H1 (cell line): ENCODE results near the gene TXLNA. TPM values are rescaled to one million over a fixed set of nuclear protein-coding genes. Genes with fewer than 3 reads are reported as not detected.

ENCODE experiments used
- CTCF ChIA-PET: fragments of 300-600 bp; sonication (Branson Sonifier 250); formaldehyde crosslinking; loops from one replicate; lab custom pipeline; 2021; ENCODE audit not compliant: partially characterized antibody; lab: Charles Lee
- POLR2A ChIA-PET: fragments of 300-600 bp; sonication (Branson Sonifier 250); formaldehyde crosslinking; loops from one replicate; lab custom pipeline; 2021; ENCODE audit warnings: inconsistent platforms; ENCODE audit not compliant: partially characterized antibody; lab: Charles Lee
- DNase-seq, 2 experiments: peaks; one replicate each; pipeline versions ENCODE4 v3.0.0 to v3.0.0-alpha.2; 2010 to 2022; ENCODE audit warnings: low spot score in 2 of 2, low read depth in 1 of 2, mixed read lengths in 1 of 2
- FAIRE-seq: peaks from 2 replicates; lab custom pipeline; 2011; peaks lifted over from hg19 to GRCh38; lab: Jason Lieb, UNC
- H2AFZ ChIP-seq: 2 replicates; pipeline ENCODE4 v1.8.1; 2012; ENCODE audit warnings: low read length, inconsistent platforms
- H2AK5ac ChIP-seq: 2 replicates; pipeline ENCODE4 v1.6.1; 2013; ENCODE audit warnings: low read depth, low read length
- H2BK120ac ChIP-seq: replicated peaks from 2 replicates; pipeline ENCODE3; 2013; ENCODE audit warnings: low read depth, low read length, inconsistent platforms
- H2BK12ac ChIP-seq: 2 replicates; pipeline ENCODE4 v1.6.1; 2013; ENCODE audit warnings: low read depth, low read length
- H2BK15ac ChIP-seq: 2 replicates; pipeline ENCODE4 v1.6.1; 2013; ENCODE audit warnings: low read length
- H2BK20ac ChIP-seq: 2 replicates; pipeline ENCODE4 v1.6.1; 2013; ENCODE audit warnings: low read length
- H2BK5ac ChIP-seq: 2 replicates; pipeline ENCODE4 v1.6.1; 2013; ENCODE audit warnings: low read depth, low read length
- H3K14ac ChIP-seq: 2 replicates; pipeline ENCODE4 v1.6.1; 2013; ENCODE audit warnings: inconsistent platforms; ENCODE audit not compliant: insufficient read length
- H3K18ac ChIP-seq: 2 replicates; pipeline ENCODE4 v1.6.1; 2013; ENCODE audit warnings: low read length; ENCODE audit errors: extremely low read depth
- H3K23ac ChIP-seq: 2 replicates; pipeline ENCODE4 v1.6.1; 2013; ENCODE audit warnings: inconsistent platforms; ENCODE audit not compliant: insufficient read length
- H3K23me2 ChIP-seq: 2 replicates; pipeline ENCODE4 v1.6.1; 2013; ENCODE audit warnings: low read depth, low read length
- H3K27ac ChIP-seq: 2 replicates; pipeline ENCODE4 v1.6.1; 2011; ENCODE audit warnings: low read depth, low read length, inconsistent platforms
- H3K27me3 ChIP-seq, 4 experiments: replicated peaks in 1 of 4; 1 replicate in 1 of 4; 2 replicates in 3 of 4; pipeline versions ENCODE4 v1.6.1 to v1.8.1; 2011 to 2013; ENCODE audit warnings: low read length in 3 of 4, mild to moderate bottlenecking in 3 of 4, inconsistent platforms in 2 of 4, mixed read lengths in 2 of 4, moderate library complexity in 1 of 4; ENCODE audit not compliant: control insufficient read depth in 3 of 4, insufficient read depth in 3 of 4; ENCODE audit errors: extremely low read depth in 1 of 4
- H3K36me3 ChIP-seq, 4 experiments: 2 replicates each; pipeline versions ENCODE4 v1.6.1 to v1.8.1; 2011 to 2013; ENCODE audit warnings: mild to moderate bottlenecking in 4 of 4, low read length in 3 of 4, moderate library complexity in 2 of 4, control low read depth in 1 of 4, inconsistent platforms in 1 of 4; ENCODE audit not compliant: insufficient read depth in 4 of 4, control insufficient read depth in 2 of 4
- H3K4ac ChIP-seq: replicated peaks from 2 replicates; pipeline ENCODE3; 2013; ENCODE audit warnings: low read length, low read depth, mixed read lengths, inconsistent platforms; ENCODE audit not compliant: insufficient read length
- H3K4me1 ChIP-seq, 4 experiments: replicated peaks in 1 of 4; 1 replicate in 1 of 4; 2 replicates in 3 of 4; pipeline versions ENCODE4 v1.6.1 to v1.8.1; 2011 to 2013; ENCODE audit warnings: low read length in 3 of 4, inconsistent platforms in 2 of 4, mixed read lengths in 1 of 4; ENCODE audit not compliant: insufficient read depth in 4 of 4, control insufficient read depth in 3 of 4
- H3K4me2 ChIP-seq, 2 experiments: 2 replicates each; pipeline versions ENCODE4 v1.6.1 to v1.8.1; 2011 to 2013; ENCODE audit warnings: low read depth in 2 of 2, low read length in 2 of 2, control low read depth in 1 of 2, inconsistent platforms in 1 of 2, mild to moderate bottlenecking in 1 of 2; ENCODE audit not compliant: insufficient read depth in 1 of 2
- H3K4me3 ChIP-seq, 4 experiments: fragments of 200-600, 300-600 bp in 1 of 4; sonication (generic), shearing (Covaris generic), sonication (Bioruptor Twin) in 1 of 4; 2 replicates each; pipeline versions ENCODE4 v1.5.1 to v1.8.1; 2011 to 2016; ENCODE audit warnings: low read length in 4 of 4, low read depth in 3 of 4, control low read depth in 2 of 4, inconsistent platforms in 2 of 4, mild to moderate bottlenecking in 2 of 4, mixed read lengths in 1 of 4, moderate library complexity in 1 of 4; ENCODE audit not compliant: insufficient read depth in 2 of 4; ENCODE audit errors: extremely low read depth in 1 of 4
- H3K56ac ChIP-seq: replicated peaks from 2 replicates; pipeline ENCODE3; 2013; ENCODE audit warnings: low read depth, mild to moderate bottlenecking, mixed read lengths, low read length, inconsistent platforms; ENCODE audit not compliant: insufficient read length
- H3K79me1 ChIP-seq: 2 replicates; pipeline ENCODE4 v1.6.1; 2013; ENCODE audit warnings: low read depth, low read length, control low read depth
- H3K79me2 ChIP-seq, 2 experiments: 2 replicates each; pipeline versions ENCODE4 v1.6.1 to v1.8.1; 2012 to 2013; ENCODE audit warnings: low read length in 2 of 2, mild to moderate bottlenecking in 2 of 2, inconsistent platforms in 1 of 2; ENCODE audit not compliant: insufficient read depth in 2 of 2, control insufficient read depth in 1 of 2
- H3K9ac ChIP-seq, 4 experiments: replicated peaks in 1 of 4; 1 replicate in 1 of 4; 2 replicates in 3 of 4; pipeline versions ENCODE4 v1.6.1 to v1.8.1; 2011 to 2013; ENCODE audit warnings: low read depth in 3 of 4, low read length in 3 of 4, control low read depth in 2 of 4, mild to moderate bottlenecking in 2 of 4, moderate library complexity in 2 of 4, inconsistent platforms in 1 of 4; ENCODE audit errors: extremely low read depth in 1 of 4
- H3K9me3 ChIP-seq, 2 experiments: 2 replicates each; pipeline versions ENCODE4 v1.6.1 to v1.8.1; 2012 to 2013; ENCODE audit warnings: mild to moderate bottlenecking in 2 of 2, moderate library complexity in 2 of 2, control low read depth in 1 of 2, inconsistent platforms in 1 of 2, low read depth in 1 of 2, low read length in 1 of 2, mixed read lengths in 1 of 2; ENCODE audit not compliant: insufficient read depth in 2 of 2
- H4K20me1 ChIP-seq, 2 experiments: replicated peaks in 1 of 2; 2 replicates each; pipeline versions ENCODE3 to v1.8.1; 2011 to 2013; ENCODE audit warnings: inconsistent platforms in 2 of 2, low read length in 2 of 2, mild to moderate bottlenecking in 1 of 2; ENCODE audit not compliant: insufficient read depth in 2 of 2, control insufficient read depth in 1 of 2
- H4K5ac ChIP-seq: 2 replicates; pipeline ENCODE4 v1.6.1; 2013; ENCODE audit warnings: low read length, low read depth, mixed read lengths, inconsistent platforms; ENCODE audit not compliant: insufficient read length
- H4K8ac ChIP-seq: 2 replicates; pipeline ENCODE4 v1.8.0; 2013; ENCODE audit warnings: mild to moderate bottlenecking, moderate library complexity, low read length, inconsistent platforms; ENCODE audit not compliant: insufficient read depth; ENCODE audit errors: extremely low read depth
- H4K91ac ChIP-seq: replicated peaks from 2 replicates; pipeline ENCODE3; 2013; ENCODE audit warnings: low read length, mixed read lengths, inconsistent platforms; ENCODE audit not compliant: insufficient read length
- ASH2L ChIP-seq: fragments of 200-600, 300-600 bp; sonication (generic); IDR thresholded peaks from one replicate; pipeline ENCODE4 v1.7.1; 2017; ENCODE audit warnings: low read length
- ATF3 ChIP-seq: IDR thresholded peaks from 2 replicates; pipeline ENCODE4 v1.6.1; 2011; ENCODE audit warnings: low read depth, mild to moderate bottlenecking, low read length; ENCODE audit not compliant: insufficient read depth
- CHD1 ChIP-seq: IDR thresholded peaks from 2 replicates; pipeline ENCODE4 v1.6.1; 2012; ENCODE audit warnings: low read depth, low read length, improper control_type of control experiment
- GABPA ChIP-seq: IDR thresholded peaks from 2 replicates; pipeline ENCODE4 v1.6.1; 2011; ENCODE audit warnings: mild to moderate bottlenecking, low read length, moderate library complexity, borderline replicate concordance; ENCODE audit not compliant: insufficient read depth
- KDM5A ChIP-seq: fragments of 200-600 bp; IDR thresholded peaks from 2 replicates; pipeline ENCODE4 v1.7.1; 2012; ENCODE audit warnings: mild to moderate bottlenecking, low read length, inconsistent platforms, mixed read lengths
- MAFK ChIP-seq: IDR thresholded peaks from 2 replicates; pipeline ENCODE4 v1.6.1; 2012; ENCODE audit warnings: low read depth, mild to moderate bottlenecking, improper control_type of control experiment, low read length
- NANOG ChIP-seq: IDR thresholded peaks from 2 replicates; pipeline ENCODE4 v1.6.1; 2011; ENCODE audit warnings: low read length, low read depth, mild to moderate bottlenecking, inconsistent platforms; ENCODE audit not compliant: insufficient read depth, poor library complexity, severe bottlenecking
- RBBP5 ChIP-seq: IDR thresholded peaks from 2 replicates; pipeline ENCODE4 v1.7.1; 2012; ENCODE audit warnings: low read depth, mild to moderate bottlenecking, inconsistent platforms, low read length, moderate library complexity, borderline replicate concordance
- RNF2 ChIP-seq: fragments of 200-900, 300-1000 bp; sonication (generic); IDR thresholded peaks from 2 replicates; pipeline ENCODE4 v1.7.1; 2016; ENCODE audit warnings: borderline replicate concordance, low read depth, mild to moderate bottlenecking, antibody characterized with exemption, low read length; ENCODE audit not compliant: poor library complexity, severe bottlenecking; ENCODE audit errors: missing control alignments
- SIRT6 ChIP-seq: IDR thresholded peaks from one replicate; pipeline ENCODE4 v1.7.1; 2012; ENCODE audit warnings: low read length, inconsistent platforms
- ZNF274 ChIP-seq: IDR thresholded peaks from 2 replicates; pipeline ENCODE4 v1.7.0; 2012; ENCODE audit warnings: low read length, borderline replicate concordance; ENCODE audit errors: extremely low read depth
- WGBS, 2 experiments: shearing (Covaris generic) in 1 of 2; methylation state at CpG; one replicate each; pipeline versions ENCODE4 v1.1.6 to v1.1.7; 2013 to 2015; ENCODE audit warnings: low lambda C conversion rate in 2 of 2, mixed read lengths in 2 of 2, inconsistent platforms in 1 of 2, low coverage in 1 of 2, missing lambda C conversion rate in 1 of 2; ENCODE audit not compliant: insufficient replicate concordance in 2 of 2, insufficient coverage in 1 of 2, insufficient read length in 1 of 2; ENCODE audit errors: extremely low coverage in 1 of 2, missing lambda C conversion rate in 1 of 2; 5-methylcytosine and 5-hydroxymethylcytosine counted together
- polyA plus RNA-seq, 7 experiments: library from polyadenylated mRNA; depleted of rRNA in 3 of 7; stranded (reverse) in 5 of 7; unstranded in 2 of 7; fragments of >200 nt in 5 of 7; fragments of 200-250 nt in 2 of 7; gene quantifications; 1 replicate in 5 of 7; 2 replicates in 1 of 7; 4 replicates in 1 of 7; pipeline versions ENCODE4 v1.2.1 to v1.2.3, GENCODE V29; 2011 to 2013; ENCODE audit warnings: missing spikeins in 2 of 7, mixed read lengths in 2 of 7
- total RNA-seq: library from RNA; stranded (reverse); fragmentation: NEBNext Ultra II Directional; extraction: Animal tissue kit (Norgen Biotek cat#: 25700); gene quantifications from 2 replicates; pipeline ENCODE4 v1.2.1, GENCODE V29; 2021

TXLNA gene
- total and polyA plus RNA-seq, 2 of the 8 experiments (the other 6 are each of a cell fraction or from before 2014, with no cell fraction given), result 31.3 to 46.9 TPM

GRCh38 chr1:32216566-32216965, 37.1 kb downstream of the TXLNA start:
- TF ChIP-seq SIRT6, result no peak
- no peak for TF ChIP-seq ZNF274
- TF ChIP-seq ASH2L, result no peak
- no peak for TF ChIP-seq KDM5A
- TF ChIP-seq CHD1, result no peak
- TF ChIP-seq RNF2, result no peak
- TF ChIP-seq RBBP5, result no peak
- TF ChIP-seq ATF3, result no peak
- TF ChIP-seq MAFK, result no peak
- no peak for TF ChIP-seq GABPA
- TF ChIP-seq NANOG, result no peak
- H3K14ac ChIP-seq, result no peak overlapping the region
- no peak overlapping the region for H3K4me2 ChIP-seq
- H3K56ac ChIP-seq, result no peak overlapping the region
- H2BK12ac ChIP-seq, result no peak overlapping the region
- no peak overlapping the region for H4K91ac ChIP-seq
- peaks cover 0 to 10% of the 10 kb centered on the region in 2 experiments; a peak in 2 of 4 replicates for H3K79me2 ChIP-seq
- no peaks in the 10 kb centered on the region; the same call in 1 of the 2 replicates for H3K79me1 ChIP-seq
- no peak overlapping the region for H2BK15ac ChIP-seq
- H2AK5ac ChIP-seq, result no peak overlapping the region
- H3K23me2 ChIP-seq, result peaks cover 3% of the 10 kb centered on the region; the same call in 1 of the 2 replicates
- no peak overlapping the region for H3K9ac ChIP-seq
- 88% methylated on average over 5 of the region's 5 CpGs; no CpG with 5 or more reads in 1 of the 2 experiments for WGBS, 2 experiments
- no peaks in the 10 kb centered on the region for H3K9me3 ChIP-seq
- DNase-seq, result no peak
- no peaks in the 10 kb centered on the region for H3K27me3 ChIP-seq
- CTCF ChIA-PET, result interaction anchor here (0.9 to 7.6 kb wide), 31 partner anchors 10 to 185 kb away, joined by 3 to 70 read pairs (median 5); partner anchors contain the start of genes CCDC28B, FAM167B, FAM229A and HDAC1
- POLR2A ChIA-PET, result interaction anchor here (0.7 to 4.1 kb wide), 16 partner anchors 11 to 178 kb away, joined by 3 to 33 read pairs (median 6); partner anchors contain the start of genes BSDC1, FAM229A, IQCC and MARCKSL1
- H2AFZ ChIP-seq, result no peak overlapping the region
- no peak overlapping the region for H4K5ac ChIP-seq
- no peak overlapping the region for H3K27ac ChIP-seq
- no peak overlapping the region for H3K4me3 ChIP-seq
- H3K23ac ChIP-seq, result no peak overlapping the region
- H2BK5ac ChIP-seq, result no peak overlapping the region
- no peak for FAIRE-seq
- H3K4ac ChIP-seq, result no peak overlapping the region
- H2BK20ac ChIP-seq, result no peak overlapping the region
- H3K4me1 ChIP-seq, result peaks cover 0 to 4% (median 0%) of the 10 kb centered on the region in 4 experiments; a peak in 2 of 7 replicates
- H3K18ac ChIP-seq, result no peak overlapping the region
- peaks cover 0 to 3% of the 10 kb centered on the region in 2 experiments for H4K20me1 ChIP-seq
- H4K8ac ChIP-seq, result no peak overlapping the region
- peaks cover 2 to 14% (median 6%) of the 10 kb centered on the region in 4 experiments; a peak in 4 of 8 replicates for H3K36me3 ChIP-seq
- H2BK120ac ChIP-seq, result no peak overlapping the region
